Bronchial epithelial cell (primary cell): ENCODE results near the gene ASPDH. TPM values are rescaled to one million over a fixed set of nuclear protein-coding genes. Genes with fewer than 3 reads are reported as not detected.

Experiments used
- DNase-seq: peaks from one replicate; pipeline ENCODE4 v3.0.0-alpha.2; 2010; ENCODE audit warnings: low read depth
- FAIRE-seq: peaks from 2 replicates; lab custom pipeline; 2011; peaks lifted over from hg19 to GRCh38; lab: Jason Lieb, UNC
- H3K27me3 ChIP-seq: 2 replicates; pipeline ENCODE4 v1.5.1; 2011; ENCODE audit warnings: low read length; ENCODE audit not compliant: control insufficient read depth, insufficient read depth
- H3K36me3 ChIP-seq: 2 replicates; pipeline ENCODE4 v1.5.1; 2011; ENCODE audit warnings: low read length; ENCODE audit not compliant: control insufficient read depth, insufficient read depth
- H3K4me3 ChIP-seq: 2 replicates; pipeline ENCODE4 v1.5.1; 2011; ENCODE audit warnings: mild to moderate bottlenecking, low read depth, low read length, control low read depth
- CTCF ChIP-seq: IDR thresholded peaks from 2 replicates; pipeline ENCODE4 v1.5.1; 2011; ENCODE audit warnings: mild to moderate bottlenecking, moderate library complexity, low read length, control low read depth, inconsistent platforms; ENCODE audit not compliant: insufficient read depth, severe bottlenecking
- total RNA-seq: library from RNA; depleted of rRNA; stranded (reverse); fragments of >200 nt; gene quantifications from 2 replicates; pipeline ENCODE4 v1.2.1, GENCODE V29; 2014

Gene ASPDH
- total RNA-seq, 1 donor from 2014 or later: not detected

- TF ChIP-seq CTCF: no peak
- H3K27me3 ChIP-seq: no peaks in the 10 kb centered on the region
- FAIRE-seq (no peak), DNase-seq (no peak)
- no peaks in the 10 kb centered on the region for H3K36me3 ChIP-seq
- no peak overlapping the region for H3K4me3 ChIP-seq
Observed at GRCh38 chr19:50500753-50501151, 13.0 kb downstream of the ASPDH start.

DNA sequence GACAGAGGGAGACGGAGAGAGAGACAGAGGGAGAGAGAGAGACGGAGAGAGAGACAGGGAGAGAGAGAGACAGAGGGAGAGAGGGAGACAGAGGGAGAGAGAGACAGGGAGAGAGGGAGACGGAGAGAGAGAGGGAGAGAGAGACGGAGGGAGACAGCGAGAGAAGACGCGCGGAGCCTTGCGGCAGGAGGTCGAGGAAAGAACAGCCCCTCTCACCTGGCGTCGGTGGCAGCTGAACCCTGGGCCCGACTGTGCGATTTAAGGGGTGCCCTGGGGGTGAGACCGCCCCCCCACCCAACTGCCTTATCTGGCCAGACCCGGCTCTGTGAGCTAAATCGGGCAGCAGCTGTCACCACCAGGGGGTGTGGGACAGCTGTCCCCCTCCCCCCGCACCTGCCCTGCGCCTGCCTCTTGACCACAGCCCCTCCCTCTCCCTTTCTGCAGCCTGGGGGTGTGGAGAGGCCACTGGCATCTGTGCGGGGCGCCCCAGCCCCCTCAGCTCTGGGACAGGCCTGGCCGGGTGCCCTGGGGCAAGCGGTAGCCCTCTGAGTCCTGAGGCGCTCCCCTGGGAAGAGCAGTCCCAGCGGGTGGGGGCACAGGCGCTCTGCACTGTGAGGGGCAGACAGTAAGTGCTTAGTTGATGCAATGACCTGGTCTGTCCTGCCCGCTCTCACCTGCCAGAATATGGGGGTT, 13.5 kb downstream of the ASPDH start:
- TF ChIP-seq CTCF: no peak
- DNase-seq (no peak), FAIRE-seq (no peak)
- H3K27me3 ChIP-seq: no peaks in the 10 kb centered on the region
- H3K4me3 ChIP-seq: no peak overlapping the region
- H3K36me3 ChIP-seq: no peaks in the 10 kb centered on the region

DNA sequence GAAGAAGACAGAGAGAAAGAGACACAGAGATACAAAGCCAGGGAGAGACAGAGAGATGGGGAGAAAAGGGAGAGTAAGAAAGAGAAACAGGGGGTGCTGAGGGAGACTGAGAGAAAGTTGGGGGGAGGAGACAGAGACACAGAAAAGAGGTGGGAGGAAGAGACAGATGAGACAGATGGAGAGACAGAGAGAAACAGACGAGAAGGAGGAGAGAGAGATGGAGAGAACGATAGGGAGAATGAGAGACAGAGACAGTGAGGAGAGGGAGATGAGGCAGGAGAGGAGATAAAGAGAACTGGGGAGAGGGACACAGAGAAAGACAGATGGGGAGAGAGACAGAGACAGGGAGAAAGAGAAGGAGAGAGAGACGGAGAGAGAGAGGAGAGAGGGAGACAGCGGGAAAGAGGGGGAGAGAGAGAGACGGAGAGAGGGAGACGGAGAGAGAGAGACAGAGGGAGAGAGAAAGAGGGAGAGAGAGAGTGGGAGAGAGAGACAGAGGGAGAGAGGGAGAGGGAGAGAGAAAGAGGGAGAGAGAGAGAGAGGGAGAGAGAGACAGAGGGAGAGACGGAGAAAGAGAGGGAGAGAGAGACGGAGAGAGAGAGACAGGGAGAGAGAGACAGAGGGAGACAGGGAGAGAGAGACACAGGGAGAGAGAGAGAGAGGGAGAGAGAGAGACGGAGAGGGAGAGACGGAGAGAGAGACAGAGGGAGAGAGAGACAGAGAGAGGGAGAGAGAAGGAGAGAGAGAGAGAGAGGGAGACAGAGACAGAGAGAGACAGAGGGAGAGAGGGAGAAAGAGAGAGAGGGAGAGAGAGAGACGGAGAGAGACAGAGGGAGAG, 15.3 kb downstream of the ASPDH start:
- no peak for TF ChIP-seq CTCF
- Histone ChIP-seq H3K27me3 (no peaks in the 10 kb centered on the region), H3K36me3 (no peaks in the 10 kb centered on the region), H3K4me3 (no peak overlapping the region)
- FAIRE-seq: no peak
- DNase-seq: no peak

GRCh38 chr19:50497022-50497405, 16.7 kb downstream of the ASPDH start:
- H3K27me3 ChIP-seq: no peaks in the 10 kb centered on the region
- H3K36me3 ChIP-seq: no peaks in the 10 kb centered on the region
- FAIRE-seq: no peak
- no peak overlapping the region for H3K4me3 ChIP-seq
- TF ChIP-seq CTCF: no peak
- no peak for DNase-seq

GRCh38 chr19:50496189-50497021, 17.3 kb downstream of the ASPDH start:
- no peak for FAIRE-seq
- no peak for DNase-seq
- H3K36me3 ChIP-seq: no peaks in the 10 kb centered on the region
- no peak for TF ChIP-seq CTCF
- H3K27me3 ChIP-seq: no peaks in the 10 kb centered on the region
- H3K4me3 ChIP-seq: no peak overlapping the region
